NCI-H748 (cell line): Measurements from ENCODE around the gene RBM47.

Source experiments
- DNase-seq: peaks from one replicate; lab custom pipeline; 2025; ENCODE audit not compliant: unreplicated experiment; lab: John Stamatoyannopoulos, UW

Gene RBM47

GRCh38 chr4:40592034-40592433 lies 37.6 kb downstream of the RBM47 start:
- no peak for DNase-seq

- DNase-seq, result no peak
These were observed 41.8 kb downstream of the RBM47 start for GRCh38 chr4:40587826-40588225.

- no peak for DNase-seq
These were observed 42.3 kb downstream of the RBM47 start for GRCh38 chr4:40587351-40587750.

GRCh38 chr4:40586729-40587128 lies 42.9 kb downstream of the RBM47 start:
- no peak for DNase-seq

GRCh38 chr4:40586034-40586433 lies 43.6 kb downstream of the RBM47 start:
- no peak for DNase-seq

- no peak for DNase-seq
These were observed 44.4 kb downstream of the RBM47 start for GRCh38 chr4:40585201-40585799.

GRCh38 chr4:40584517-40585141 lies 45.0 kb downstream of the RBM47 start:
- no peak for DNase-seq

GRCh38 chr4:40583850-40584439 lies 45.7 kb downstream of the RBM47 start:
- DNase-seq, result no peak

GRCh38 chr4:40582413-40582812 lies 47.3 kb downstream of the RBM47 start:
- no peak for DNase-seq

- no peak for DNase-seq
These were observed 48.2 kb downstream of the RBM47 start for GRCh38 chr4:40581254-40582140.

- no peak for DNase-seq
These were observed 49.7 kb downstream of the RBM47 start for GRCh38 chr4:40579983-40580382.

GRCh38 chr4:40577588-40578253 lies 51.9 kb downstream of the RBM47 start:
- DNase-seq, result no peak

- DNase-seq, result peak; percentile 13
These were observed 52.8 kb downstream of the RBM47 start for GRCh38 chr4:40576651-40577480.

GRCh38 chr4:40575846-40576245 lies 53.8 kb downstream of the RBM47 start:
- no peak for DNase-seq

GRCh38 chr4:40573593-40574311 lies 55.9 kb downstream of the RBM47 start:
- DNase-seq, result no peak

GRCh38 chr4:40572692-40573310 lies 56.9 kb downstream of the RBM47 start:
- DNase-seq, result no peak

GRCh38 chr4:40571208-40571607 lies 58.5 kb downstream of the RBM47 start:
- DNase-seq, result no peak

GRCh38 chr4:40570348-40571077 lies 59.2 kb downstream of the RBM47 start:
- no peak for DNase-seq
